ENCODE data around the gene TMEM108. TPM values are rescaled to one million over a fixed set of nuclear protein-coding genes. Genes with fewer than 3 reads are reported as not detected.

Gene TMEM108
- total RNA-seq, 1 donor, result 0.10 TPM

DNA sequence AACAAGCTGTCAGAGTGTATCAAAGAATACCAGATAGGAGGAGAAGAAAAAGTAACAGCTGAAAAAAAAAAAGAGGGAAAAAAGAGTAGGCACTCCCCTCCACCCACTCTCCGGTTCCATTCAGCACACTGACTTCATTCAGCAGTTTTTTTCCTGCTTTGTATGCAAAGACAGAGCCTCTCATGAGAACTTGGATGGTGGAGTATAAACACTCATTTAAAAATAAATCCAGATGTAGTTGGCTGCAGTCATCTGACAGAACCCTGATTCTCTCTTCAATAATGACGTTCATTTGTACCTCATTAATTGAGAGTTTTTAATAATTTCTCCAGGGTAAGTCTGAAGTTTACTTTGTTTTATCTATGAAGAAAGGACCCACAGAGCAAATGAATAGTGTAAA is 81.0 kb downstream of the TMEM108 start:
- no peaks in the 10 kb centered on the region for H3K9me3 ChIP-seq (ENCODE audit: low read depth, low read length)
- H3K4me3 ChIP-seq (ENCODE audit: low read length), result no peak overlapping the region
- no peaks in the 10 kb centered on the region for H3K27me3 ChIP-seq (ENCODE audit: insufficient read depth, low read length)
- H3K4me1 ChIP-seq (ENCODE audit: insufficient read depth, low read length), result no peaks in the 10 kb centered on the region

DNA sequence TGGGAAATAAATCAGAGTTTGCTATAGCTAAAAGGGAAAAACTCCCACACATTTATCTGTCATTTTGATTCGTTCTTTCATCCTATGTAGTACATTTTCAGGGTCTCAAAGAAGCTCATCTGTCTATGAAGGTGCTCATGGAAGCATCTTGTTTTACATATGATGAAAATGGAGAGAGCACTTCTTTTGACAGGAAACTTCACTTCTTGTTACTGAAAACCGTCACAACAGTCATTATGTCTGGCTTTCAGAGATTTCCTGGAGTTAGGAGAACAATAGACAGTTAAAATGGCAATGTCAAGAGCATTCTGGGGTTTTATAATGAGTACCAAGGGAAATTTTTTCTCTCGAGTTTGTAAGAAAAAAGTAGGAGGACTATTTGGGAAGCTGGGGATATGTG is 83.3 kb downstream of the TMEM108 start:
- Histone ChIP-seq H3K9me3 (ENCODE audit: low read depth, low read length) (no peaks in the 10 kb centered on the region), H3K4me3 (ENCODE audit: low read length) (no peak overlapping the region), H3K27me3 (ENCODE audit: insufficient read depth, low read length) (no peaks in the 10 kb centered on the region), H3K4me1 (ENCODE audit: insufficient read depth, low read length) (no peaks in the 10 kb centered on the region)

DNA sequence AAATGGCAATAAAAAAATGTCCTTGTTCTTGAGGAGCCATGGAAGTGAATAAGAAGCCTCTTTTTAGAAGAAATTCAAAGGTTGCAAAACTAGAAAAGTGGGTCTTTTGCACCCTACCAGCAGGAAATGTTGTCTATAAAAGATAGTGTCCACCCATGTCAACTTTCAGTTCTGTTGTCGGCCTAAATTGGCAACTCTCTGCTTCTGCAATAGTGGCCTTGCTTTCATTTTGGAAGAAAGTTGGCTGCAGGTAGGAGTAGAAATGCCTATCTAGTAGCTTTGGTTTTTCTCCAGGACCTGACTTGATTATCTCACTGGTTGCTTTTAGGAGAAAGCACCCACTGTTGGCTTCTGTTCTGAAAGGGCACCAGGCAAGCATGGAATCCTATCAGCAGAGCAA is 85.4 kb downstream of the TMEM108 start:
- Histone ChIP-seq H3K9me3 (ENCODE audit: low read depth, low read length) (no peaks in the 10 kb centered on the region), H3K4me3 (ENCODE audit: low read length) (no peak overlapping the region), H3K4me1 (ENCODE audit: insufficient read depth, low read length) (no peaks in the 10 kb centered on the region), H3K27me3 (ENCODE audit: insufficient read depth, low read length) (no peaks in the 10 kb centered on the region)

DNA sequence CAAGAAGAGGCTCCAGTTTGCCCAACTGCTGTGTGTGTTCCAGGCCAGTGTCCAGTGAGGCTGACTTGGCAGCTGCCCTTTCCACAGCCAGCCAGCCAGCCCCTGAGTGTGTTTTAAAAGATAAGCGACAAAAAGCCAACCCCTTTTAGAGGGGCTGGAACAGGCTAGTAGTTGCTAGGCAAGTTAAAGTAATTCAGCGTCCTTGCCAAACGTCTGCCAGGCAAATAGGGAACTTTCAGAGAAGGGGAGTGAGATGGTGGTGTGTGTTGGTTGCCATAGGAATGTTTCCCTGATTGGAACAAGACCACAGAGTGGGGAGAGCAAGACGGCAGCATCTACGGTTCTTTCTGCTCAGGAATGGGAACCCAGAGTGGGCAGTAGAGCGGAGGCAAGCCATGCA is 86.3 kb downstream of the TMEM108 start:
- no peaks in the 10 kb centered on the region for H3K9me3 ChIP-seq (ENCODE audit: low read depth, low read length)
- no peaks in the 10 kb centered on the region for H3K27me3 ChIP-seq (ENCODE audit: insufficient read depth, low read length)
- no peak overlapping the region for H3K4me3 ChIP-seq (ENCODE audit: low read length)
- no peaks in the 10 kb centered on the region for H3K4me1 ChIP-seq (ENCODE audit: insufficient read depth, low read length)

DNA sequence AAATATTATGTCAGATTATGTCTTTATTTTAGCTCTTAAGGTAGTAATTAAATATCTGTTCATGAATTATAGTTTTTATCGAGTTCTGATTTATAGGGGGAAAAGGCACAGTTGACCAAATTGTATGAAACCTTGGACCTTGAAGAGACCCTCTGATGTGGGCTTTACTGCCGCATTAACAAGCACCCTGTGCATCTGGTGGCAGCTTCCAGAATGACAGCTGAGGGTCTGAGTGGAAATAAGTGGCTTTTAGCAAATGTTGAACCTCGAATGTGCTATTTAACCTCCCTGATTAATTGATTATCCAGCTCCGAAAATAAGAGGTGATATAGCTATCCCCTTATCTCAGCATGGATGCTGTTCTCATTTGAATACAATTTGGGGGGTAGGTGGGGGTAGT is 87.0 kb downstream of the TMEM108 start:
- no peak overlapping the region for H3K4me3 ChIP-seq (ENCODE audit: low read length)
- H3K4me1 ChIP-seq (ENCODE audit: insufficient read depth, low read length), result no peaks in the 10 kb centered on the region
- no peaks in the 10 kb centered on the region for H3K27me3 ChIP-seq (ENCODE audit: insufficient read depth, low read length)
- H3K9me3 ChIP-seq (ENCODE audit: low read depth, low read length), result no peaks in the 10 kb centered on the region

DNA sequence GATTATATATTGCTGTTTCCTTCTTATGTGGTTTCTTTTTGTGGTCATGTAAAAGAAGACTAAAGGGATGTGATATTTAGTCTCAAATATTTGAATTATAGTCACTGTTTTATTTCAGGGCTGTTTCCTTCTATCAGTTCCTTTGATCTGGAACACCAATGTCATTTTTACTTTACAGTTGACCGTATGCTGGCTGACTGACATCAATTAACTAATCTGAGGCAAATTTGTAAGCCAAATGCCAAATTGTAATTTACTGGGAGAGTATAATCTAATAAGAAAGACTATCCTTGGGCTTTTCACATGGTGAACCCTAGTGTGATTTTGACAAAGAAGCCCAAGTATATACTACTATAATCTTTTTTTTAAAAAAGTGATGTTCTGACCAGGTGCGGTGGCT is 87.6 kb downstream of the TMEM108 start:
- H3K4me3 ChIP-seq (ENCODE audit: low read length), result no peak overlapping the region
- no peaks in the 10 kb centered on the region for H3K9me3 ChIP-seq (ENCODE audit: low read depth, low read length)
- H3K27me3 ChIP-seq (ENCODE audit: insufficient read depth, low read length), result no peaks in the 10 kb centered on the region
- H3K4me1 ChIP-seq (ENCODE audit: insufficient read depth, low read length), result no peaks in the 10 kb centered on the region

DNA sequence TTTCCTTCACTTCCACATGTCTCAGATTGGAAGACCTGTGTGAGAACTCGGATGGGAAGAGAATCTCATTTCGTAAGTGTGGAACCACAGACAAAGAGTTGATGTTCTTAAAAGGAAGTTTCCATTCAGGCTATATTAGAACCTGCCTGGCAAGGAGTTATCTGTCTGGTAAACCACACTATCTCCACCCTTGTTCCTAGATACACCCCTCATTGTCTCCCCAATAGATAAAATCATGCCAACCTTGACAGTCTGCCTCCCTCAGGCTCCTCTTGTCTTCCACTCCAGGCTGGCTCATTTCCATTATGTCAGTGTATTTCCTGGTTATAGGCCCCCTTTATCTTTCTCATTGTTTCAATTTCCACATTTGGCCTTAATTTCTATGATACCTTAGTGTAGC is 89.2 kb downstream of the TMEM108 start:
- no peaks in the 10 kb centered on the region for H3K27me3 ChIP-seq (ENCODE audit: insufficient read depth, low read length)
- no peaks in the 10 kb centered on the region for H3K4me1 ChIP-seq (ENCODE audit: insufficient read depth, low read length)
- no peaks in the 10 kb centered on the region for H3K9me3 ChIP-seq (ENCODE audit: low read depth, low read length)
- no peak overlapping the region for H3K4me3 ChIP-seq (ENCODE audit: low read length)

DNA sequence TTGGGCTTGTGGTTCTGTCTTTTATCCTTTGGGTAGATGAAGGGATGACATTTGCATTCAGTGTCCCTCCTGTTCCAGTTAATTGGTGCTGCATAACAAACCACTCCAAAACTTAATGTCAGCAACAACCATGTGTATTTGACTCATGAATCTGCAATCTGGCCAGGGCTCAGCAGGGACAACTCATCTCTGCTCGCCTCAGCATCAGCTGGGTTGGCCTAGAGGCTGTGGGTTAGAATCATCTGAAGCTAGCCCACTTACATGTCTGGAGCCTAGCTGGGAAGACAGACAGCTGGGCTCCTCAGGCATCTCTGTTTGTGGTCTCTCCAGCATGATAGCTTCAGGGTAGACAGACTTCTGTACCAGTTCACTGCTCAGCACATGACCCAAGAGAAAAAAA is 92.0 kb downstream of the TMEM108 start:
- Histone ChIP-seq H3K27me3 (ENCODE audit: insufficient read depth, low read length) (no peaks in the 10 kb centered on the region), H3K9me3 (ENCODE audit: low read depth, low read length) (no peaks in the 10 kb centered on the region), H3K4me1 (ENCODE audit: insufficient read depth, low read length) (no peaks in the 10 kb centered on the region), H3K4me3 (ENCODE audit: low read length) (no peak overlapping the region)

DNA sequence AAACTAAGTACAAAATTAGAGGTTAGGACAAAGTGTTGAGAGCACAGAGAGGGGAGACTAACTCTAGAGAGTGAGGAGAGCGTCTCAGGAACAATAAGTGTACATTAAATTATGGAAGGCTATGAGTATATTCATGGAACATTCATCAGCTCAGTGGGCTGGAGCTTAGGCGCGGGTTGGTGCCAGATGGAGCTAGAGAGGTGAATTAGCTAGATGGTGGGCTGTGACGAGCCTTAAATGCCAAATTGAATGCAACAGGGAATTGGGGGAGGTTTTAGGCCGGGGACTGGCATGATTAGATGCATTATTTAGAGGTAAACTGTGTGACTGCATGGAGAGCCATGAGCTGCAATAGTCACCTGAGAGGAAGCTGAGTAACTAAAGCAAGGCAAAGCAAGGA is 97.1 kb downstream of the TMEM108 start:
- Histone ChIP-seq H3K4me3 (ENCODE audit: low read length) (no peak overlapping the region), H3K4me1 (ENCODE audit: insufficient read depth, low read length) (no peaks in the 10 kb centered on the region), H3K9me3 (ENCODE audit: low read depth, low read length) (no peaks in the 10 kb centered on the region), H3K27me3 (ENCODE audit: insufficient read depth, low read length) (no peaks in the 10 kb centered on the region)

DNA sequence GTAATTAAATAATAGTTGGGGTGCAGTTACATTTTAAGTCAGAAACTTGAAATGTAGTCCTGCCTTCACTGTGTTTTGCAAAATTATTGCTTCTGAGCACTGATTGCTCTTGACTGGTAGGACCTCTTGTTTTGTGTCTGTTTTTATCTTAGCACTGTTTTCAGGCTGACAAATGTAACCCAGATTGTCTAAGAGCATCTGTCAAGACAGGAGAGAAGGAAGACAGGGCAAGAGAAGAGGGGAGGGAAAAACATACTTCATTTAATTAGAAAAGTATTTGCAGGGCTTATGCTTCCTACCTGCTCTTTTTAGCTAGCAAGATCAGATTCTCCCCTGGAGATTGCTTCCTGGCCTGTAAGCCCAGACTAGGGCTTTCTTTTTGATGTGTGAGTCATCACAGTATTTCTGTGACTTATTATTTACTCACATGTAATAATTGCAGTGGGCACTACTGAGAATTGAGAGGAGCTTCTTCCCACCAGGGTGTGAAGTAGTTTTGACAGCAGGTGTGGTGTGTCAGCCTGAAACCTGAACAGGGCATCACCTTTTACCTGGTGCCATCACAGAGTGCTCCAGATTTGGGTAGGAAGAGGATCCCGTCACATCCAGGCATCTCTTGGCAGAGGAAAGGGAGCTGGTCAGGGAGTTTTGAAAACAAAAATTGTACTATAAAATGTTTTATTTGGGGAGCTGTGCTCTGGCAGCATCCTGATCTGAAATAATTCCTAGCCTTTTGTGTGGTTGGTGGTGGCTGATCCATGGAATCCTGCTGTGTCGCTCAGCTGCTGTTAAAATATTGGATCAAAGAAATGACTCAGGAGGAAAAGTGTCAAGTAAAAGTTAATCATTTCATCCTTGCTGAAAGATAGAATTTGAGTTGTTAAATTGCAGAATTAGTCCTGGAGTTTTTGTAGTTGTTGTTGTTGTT is 98.2 kb downstream of the TMEM108 start:
- Histone ChIP-seq H3K4me1 (ENCODE audit: insufficient read depth, low read length) (no peaks in the 10 kb centered on the region), H3K4me3 (ENCODE audit: low read length) (no peak overlapping the region), H3K27me3 (ENCODE audit: insufficient read depth, low read length) (no peaks in the 10 kb centered on the region), H3K9me3 (ENCODE audit: low read depth, low read length) (no peaks in the 10 kb centered on the region)

DNA sequence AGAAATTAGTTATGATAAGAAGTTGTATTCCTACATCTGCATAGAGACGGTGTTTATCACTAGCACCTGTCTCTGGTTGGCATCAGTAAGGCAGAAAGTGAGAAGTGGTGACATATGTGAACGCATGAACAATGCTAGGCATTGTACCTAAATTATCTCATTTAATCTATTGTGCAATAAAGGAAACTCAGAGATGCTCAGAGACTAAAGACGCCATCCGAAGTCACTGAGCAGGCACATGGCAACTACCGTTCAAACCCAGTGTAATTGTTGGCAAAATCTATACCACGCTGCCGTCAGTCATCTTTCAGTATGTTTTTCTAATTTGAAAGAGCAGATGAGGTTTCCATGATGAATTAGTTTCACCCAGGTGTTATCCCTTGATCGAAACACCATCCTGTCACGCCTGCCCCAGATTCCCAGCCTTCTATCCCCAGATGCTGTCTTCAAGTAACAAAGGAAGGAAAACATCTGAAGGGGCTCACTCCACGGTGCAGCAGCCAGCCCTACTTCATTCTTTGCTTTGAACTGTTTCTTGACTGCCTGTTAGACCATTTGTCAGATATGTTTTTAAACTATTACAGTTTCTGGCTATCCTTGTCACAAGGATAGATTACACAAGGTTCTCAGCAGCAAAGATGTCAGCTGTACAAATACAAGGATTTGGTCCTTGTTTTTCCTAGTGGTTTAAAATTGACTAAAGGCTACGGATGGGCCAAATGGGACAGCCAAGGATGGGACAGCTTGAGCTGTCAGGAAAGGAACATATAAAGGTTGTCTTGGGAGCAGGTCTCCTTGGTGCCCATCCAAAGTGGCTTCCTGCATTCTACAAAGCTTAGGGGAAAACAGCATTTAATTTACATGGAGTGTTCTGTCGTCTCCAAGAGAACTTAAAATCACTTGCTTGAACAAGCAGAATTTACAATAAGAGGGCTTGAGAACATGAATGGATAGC is 99.1 kb downstream of the TMEM108 start:
- Histone ChIP-seq H3K9me3 (ENCODE audit: low read depth, low read length) (no peaks in the 10 kb centered on the region), H3K4me1 (ENCODE audit: insufficient read depth, low read length) (no peaks in the 10 kb centered on the region), H3K4me3 (ENCODE audit: low read length) (no peak overlapping the region), H3K27me3 (ENCODE audit: insufficient read depth, low read length) (no peaks in the 10 kb centered on the region)

DNA sequence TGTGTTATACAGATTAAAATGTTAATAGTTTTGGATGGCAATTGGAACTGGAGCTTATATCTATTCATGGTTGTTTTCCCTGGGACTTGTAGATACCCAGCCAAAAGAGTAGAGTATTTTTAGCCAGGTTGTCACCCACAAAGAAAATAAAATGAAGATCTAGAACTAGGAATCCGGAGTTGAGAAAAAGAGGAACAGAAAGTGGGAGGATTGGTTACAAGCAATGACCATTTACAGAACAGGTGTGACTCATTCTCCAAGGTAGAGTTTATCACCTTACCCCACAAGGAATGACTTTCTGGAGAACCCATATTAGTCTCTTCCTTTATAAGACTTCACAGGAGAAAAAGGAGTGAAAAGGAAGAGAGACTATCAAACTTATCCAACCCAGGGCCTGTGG is 99.8 kb downstream of the TMEM108 start:
- H3K9me3 ChIP-seq (ENCODE audit: low read depth, low read length), result no peaks in the 10 kb centered on the region
- H3K27me3 ChIP-seq (ENCODE audit: insufficient read depth, low read length), result no peaks in the 10 kb centered on the region
- no peak overlapping the region for H3K4me3 ChIP-seq (ENCODE audit: low read length)
- no peaks in the 10 kb centered on the region for H3K4me1 ChIP-seq (ENCODE audit: insufficient read depth, low read length)

DNA sequence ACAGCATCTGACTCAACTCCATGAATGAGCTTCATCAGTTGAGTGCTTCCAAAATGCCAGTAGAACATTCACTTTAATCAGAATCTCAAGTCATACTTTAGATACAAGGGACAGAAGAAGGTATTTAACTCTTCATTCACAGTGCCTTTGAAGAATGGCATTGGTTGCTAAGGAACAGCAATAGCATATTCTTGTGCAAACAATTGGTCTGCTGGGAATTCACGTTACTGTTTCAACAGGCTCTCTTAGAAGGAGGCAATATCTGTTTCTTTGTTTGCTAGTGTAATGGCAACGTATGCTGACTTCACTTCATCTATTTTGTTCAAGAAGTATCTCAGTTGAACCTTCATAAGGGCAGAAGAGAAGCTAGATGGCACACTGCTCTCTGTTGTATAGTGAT is 113.9 kb downstream of the TMEM108 start:
- H3K9me3 ChIP-seq (ENCODE audit: low read depth, low read length), result no peaks in the 10 kb centered on the region
- no peak overlapping the region for H3K4me3 ChIP-seq (ENCODE audit: low read length)
- no peaks in the 10 kb centered on the region for H3K4me1 ChIP-seq (ENCODE audit: insufficient read depth, low read length)
- no peaks in the 10 kb centered on the region for H3K27me3 ChIP-seq (ENCODE audit: insufficient read depth, low read length)

DNA sequence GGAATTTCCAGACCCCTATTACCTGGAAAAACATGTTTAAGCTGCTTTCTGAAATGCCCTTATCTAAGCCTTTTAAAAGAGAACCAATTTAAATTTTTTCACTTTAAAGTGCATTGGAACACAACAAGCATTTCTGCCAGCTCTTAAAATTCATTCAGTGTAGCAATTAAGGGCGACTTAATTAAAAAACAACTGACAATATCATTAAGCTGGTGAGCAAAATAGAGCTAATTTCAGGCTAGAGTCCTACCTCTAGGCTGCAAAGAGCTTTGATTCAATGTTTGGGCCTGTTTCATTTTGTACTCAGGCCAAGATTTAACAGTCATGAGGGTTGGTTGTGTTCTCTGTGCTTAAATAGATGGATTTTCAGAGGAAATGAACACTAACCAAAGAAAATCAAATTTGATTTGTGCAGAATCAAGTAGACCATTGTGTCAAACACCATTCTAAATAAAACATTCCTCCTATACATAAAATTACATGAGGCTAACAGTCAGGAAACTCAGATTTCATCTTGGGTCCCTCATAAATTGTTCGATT is 114.6 kb downstream of the TMEM108 start:
- Histone ChIP-seq H3K4me3 (ENCODE audit: low read length) (no peak overlapping the region), H3K27me3 (ENCODE audit: insufficient read depth, low read length) (no peaks in the 10 kb centered on the region), H3K4me1 (ENCODE audit: insufficient read depth, low read length) (no peaks in the 10 kb centered on the region), H3K9me3 (ENCODE audit: low read depth, low read length) (no peaks in the 10 kb centered on the region)

DNA sequence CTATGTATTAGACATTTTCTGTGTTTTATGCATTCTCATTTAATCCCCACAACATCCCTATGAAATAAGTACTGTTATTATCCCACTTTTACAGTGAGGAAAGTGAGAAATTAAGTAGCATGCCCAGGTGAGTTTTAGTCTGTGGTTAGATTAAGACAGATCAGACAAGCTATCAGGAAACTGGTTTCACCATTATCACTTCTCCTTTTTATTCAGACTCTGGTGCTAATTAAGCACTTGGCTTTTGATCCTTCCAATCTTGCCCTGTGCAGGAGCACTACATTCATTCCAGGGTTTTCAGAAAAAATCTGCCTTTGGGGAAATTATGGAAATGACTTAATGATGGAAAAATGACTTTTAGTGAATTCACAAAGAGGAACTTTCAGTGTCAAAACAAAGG is 115.2 kb downstream of the TMEM108 start:
- H3K27me3 ChIP-seq (ENCODE audit: insufficient read depth, low read length), result no peaks in the 10 kb centered on the region
- no peaks in the 10 kb centered on the region for H3K4me1 ChIP-seq (ENCODE audit: insufficient read depth, low read length)
- no peaks in the 10 kb centered on the region for H3K9me3 ChIP-seq (ENCODE audit: low read depth, low read length)
- H3K4me3 ChIP-seq (ENCODE audit: low read length), result no peak overlapping the region

All from mononuclear cell (primary cell).